NOMO-1 treated with DMSO at 0.1 percent for 48 hours (cell line): Measurements from ENCODE around the gene SHKBP1.
A peak's percentile ranks its signal among the peaks of the same experiment; 100 is the strongest.
"Not testable (repeated sequence)": the region's sequence is repeated elsewhere in the genome, so short reads cannot be mapped to it uniquely, and the experiment has no call there.

Experiments
- DNase-seq: peaks from one replicate; lab custom pipeline; 2025; ENCODE audit not compliant: unreplicated experiment; lab: John Stamatoyannopoulos, UW

SHKBP1 gene, protein sequence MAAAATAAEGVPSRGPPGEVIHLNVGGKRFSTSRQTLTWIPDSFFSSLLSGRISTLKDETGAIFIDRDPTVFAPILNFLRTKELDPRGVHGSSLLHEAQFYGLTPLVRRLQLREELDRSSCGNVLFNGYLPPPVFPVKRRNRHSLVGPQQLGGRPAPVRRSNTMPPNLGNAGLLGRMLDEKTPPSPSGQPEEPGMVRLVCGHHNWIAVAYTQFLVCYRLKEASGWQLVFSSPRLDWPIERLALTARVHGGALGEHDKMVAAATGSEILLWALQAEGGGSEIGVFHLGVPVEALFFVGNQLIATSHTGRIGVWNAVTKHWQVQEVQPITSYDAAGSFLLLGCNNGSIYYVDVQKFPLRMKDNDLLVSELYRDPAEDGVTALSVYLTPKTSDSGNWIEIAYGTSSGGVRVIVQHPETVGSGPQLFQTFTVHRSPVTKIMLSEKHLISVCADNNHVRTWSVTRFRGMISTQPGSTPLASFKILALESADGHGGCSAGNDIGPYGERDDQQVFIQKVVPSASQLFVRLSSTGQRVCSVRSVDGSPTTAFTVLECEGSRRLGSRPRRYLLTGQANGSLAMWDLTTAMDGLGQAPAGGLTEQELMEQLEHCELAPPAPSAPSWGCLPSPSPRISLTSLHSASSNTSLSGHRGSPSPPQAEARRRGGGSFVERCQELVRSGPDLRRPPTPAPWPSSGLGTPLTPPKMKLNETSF

DNA sequence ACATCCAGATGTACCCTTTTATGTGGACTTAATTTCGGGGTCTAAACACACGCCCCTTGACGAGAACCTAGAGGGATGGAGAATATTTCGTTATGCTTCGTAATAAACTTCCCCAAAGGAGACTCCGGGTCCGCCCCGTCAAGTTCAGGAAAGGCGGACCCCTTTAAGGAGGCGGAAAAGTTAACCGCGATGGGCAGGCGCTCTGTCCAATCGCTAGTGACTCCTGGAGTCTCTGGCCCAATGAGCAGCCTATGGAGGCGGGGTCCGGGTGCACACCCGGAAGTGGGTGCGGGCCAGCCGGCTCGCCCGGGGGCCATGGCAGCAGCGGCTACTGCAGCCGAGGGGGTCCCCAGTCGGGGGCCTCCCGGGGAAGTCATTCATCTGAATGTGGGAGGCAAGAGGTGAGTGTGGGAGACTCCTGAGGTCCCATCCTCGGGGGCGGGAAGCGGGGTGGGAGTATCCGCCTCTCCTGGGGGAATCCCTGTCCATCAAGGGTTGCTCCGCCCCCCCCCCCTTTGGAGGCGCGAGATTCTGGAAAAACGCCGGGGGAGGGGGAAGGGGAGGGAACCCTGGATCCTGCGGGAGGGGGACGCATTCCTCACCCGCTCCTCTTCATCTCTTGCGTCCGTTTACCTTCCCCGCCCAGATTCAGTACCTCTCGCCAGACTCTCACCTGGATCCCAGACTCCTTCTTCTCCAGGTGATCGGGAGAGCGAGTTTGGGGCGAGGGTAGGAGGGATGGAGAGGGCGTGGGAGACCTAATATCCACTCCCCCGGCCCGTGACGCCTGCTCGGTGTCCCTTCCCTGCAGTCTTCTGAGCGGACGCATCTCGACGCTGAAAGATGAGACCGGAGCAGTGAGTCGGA lies at the start of gene SHKBP1:
SHKBP1 (plus strand) TSS at position 289 of the 867 bp plus-strand sequence; CDS start at position 316, 27 bp downstream.
- peak; percentile 95 for DNase-seq

DNA sequence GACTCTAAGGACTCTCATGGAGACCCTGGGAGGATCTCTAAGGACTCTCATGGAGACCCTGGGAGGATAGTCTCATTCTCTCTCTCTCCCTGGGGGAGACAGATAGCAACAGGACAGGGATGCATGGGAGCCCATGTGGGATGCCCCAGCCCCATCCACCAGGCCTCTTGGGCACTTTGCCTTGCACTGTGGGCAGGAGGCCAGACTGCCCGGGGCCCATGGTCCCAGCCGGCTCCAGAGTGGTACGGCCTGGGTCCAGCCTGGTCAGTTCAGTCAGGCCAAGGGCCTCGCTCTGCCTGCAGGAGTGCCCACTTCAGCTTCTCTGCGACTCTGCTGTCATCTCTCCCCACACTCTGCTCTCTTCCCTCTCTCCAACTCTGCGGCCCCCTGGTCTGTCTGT lies 48.6 kb upstream of the SHKBP1 start:
- DNase-seq, result no peak

GRCh38 chr19:40528533-40529092 lies 48.1 kb upstream of the SHKBP1 start:
- DNase-seq, result no peak

- DNase-seq, result peak; percentile 63
Observed at GRCh38 chr19:40529093-40529954, 47.3 kb upstream of the SHKBP1 start.

DNA sequence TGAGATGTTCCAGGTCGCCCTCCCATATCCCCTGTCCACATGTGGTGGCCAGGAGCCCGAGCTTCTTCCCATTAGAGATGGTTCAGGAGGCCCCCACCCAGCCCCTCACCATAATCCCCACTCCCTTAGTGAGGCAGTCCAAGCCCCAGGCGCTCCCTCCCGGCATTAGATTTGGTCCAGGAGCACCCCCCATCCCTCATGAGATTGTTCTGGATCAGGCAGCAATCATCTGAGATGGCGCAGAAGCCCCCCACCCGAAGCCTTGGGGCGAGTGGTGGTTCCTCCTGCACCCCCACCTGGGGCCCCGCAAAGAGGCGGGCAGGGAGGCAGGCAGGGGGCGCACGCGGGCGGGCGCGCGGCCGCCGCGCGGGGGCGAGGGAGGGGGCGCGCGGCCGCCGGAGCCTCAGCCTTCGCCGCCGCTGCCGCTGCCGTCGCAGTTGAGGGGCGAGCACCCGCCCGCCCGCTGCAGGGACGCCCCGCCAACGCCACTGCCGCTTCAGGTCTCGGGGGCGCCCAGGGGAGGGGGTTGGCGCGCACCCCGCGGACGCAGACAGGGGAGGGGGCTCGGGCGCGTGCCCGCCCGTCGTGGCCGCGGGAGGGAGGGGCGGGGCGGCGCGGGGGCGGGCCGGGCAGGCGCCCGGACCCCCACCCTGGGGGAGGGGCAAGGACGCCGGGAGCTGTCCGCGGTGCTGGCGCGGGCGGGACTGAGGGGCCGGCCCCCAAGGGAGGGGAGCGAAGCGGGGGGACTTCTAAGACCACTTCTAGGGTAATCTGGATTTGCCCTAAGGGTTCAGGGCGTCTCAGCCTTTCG lies 46.4 kb upstream of the SHKBP1 start:
- no peak for DNase-seq

DNA sequence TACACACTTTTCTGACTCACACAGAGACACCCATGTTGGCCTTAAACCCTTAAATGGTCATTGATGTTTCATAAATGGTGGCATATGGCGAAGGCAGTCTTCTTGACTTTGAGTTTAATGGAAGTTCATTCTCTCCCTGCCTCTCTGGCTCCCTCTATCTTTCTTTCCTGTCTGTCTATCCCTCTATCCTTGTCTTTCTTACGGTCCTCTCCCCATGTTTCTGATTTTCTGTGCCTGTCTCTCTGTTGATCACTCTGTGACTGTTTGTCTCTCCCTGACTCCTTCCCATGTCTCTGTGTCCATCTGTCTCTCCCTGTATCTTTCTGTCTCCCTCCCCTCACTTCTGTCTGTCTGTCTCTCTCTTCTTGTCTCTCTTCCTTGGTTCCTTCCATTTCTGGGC lies 43.2 kb upstream of the SHKBP1 start:
- no peak for DNase-seq

DNA sequence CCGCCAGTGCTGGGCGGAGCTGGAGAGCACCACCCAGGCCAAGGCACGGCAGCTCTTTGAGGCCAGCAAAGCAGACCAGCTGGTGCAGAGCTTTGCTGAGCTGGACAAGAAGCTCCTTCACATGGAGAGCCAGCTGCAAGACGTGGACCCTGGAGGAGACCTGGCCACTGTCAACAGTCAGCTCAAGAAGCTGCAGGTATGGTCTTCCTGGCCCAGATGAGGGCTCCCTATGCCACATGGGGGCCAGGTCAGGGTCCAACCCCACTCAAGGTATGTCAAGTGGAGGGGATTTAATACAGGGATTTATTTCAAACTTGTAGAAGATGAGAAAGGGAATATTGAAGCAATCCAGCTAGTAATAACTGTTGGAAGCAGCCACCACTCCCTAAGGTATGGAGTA lies 42.5 kb upstream of the SHKBP1 start:
- no peak for DNase-seq

GRCh38 chr19:40539070-40539469 lies 37.6 kb upstream of the SHKBP1 start:
- no peak for DNase-seq

- DNase-seq, result no peak
Observed at GRCh38 chr19:40542202-40542859, 34.3 kb upstream of the SHKBP1 start.

GRCh38 chr19:40543029-40543597 lies 33.6 kb upstream of the SHKBP1 start:
- DNase-seq, result no peak

GRCh38 chr19:40546153-40546841 lies 30.4 kb upstream of the SHKBP1 start:
- DNase-seq, result not testable (repeated sequence)

GRCh38 chr19:40547190-40547589 lies 29.5 kb upstream of the SHKBP1 start:
- DNase-seq, result not testable (repeated sequence)

DNA sequence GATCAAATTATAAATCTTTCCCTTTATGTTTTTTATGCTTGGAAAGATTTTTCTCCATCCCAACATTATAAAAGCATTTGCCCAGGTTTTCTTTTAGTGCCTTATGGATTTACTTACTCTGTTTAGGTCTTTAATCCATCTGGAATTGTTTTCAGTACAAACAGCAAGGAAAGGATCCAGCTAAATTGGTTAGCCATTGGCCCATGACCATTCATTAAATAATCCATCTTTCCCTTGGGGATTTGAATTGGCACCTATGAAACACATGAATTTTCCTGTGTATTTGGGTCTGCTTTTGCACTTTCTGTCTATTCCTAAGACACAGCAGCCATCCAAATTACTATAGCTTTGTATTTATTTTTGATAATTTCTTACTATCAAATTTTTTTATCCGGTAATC lies 28.8 kb upstream of the SHKBP1 start:
- no peak for DNase-seq

DNA sequence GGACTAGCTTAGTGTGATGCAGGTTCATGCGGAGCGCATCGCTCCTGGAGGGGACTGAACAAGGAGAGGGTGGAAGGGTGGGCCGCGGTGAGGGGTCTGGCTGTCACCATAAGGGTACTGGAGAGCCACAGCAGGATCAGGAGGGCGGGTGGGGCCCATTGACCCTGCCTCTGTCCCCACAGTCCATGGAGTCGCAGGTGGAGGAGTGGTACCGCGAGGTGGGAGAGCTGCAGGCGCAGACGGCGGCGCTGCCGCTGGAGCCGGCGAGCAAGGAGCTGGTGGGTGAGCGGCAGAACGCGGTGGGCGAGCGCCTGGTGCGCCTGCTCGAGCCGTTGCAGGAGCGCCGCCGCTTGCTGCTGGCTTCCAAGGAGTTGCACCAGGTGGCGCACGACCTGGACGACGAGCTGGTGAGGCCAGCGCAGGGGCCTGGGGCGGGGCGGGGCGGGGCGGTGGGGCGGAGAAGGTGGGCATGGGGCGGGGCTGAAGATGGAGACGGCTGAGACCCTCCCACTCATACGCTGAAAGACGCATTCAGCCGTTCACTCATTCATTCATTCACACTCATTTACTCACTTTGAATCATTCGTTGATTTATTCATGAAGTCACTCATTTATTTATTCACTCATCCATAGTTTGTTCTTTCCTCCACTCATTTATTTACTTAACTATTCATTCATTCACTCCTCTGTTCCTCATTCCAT lies 27.5 kb upstream of the SHKBP1 start:
- peak; percentile 31 for DNase-seq

DNA sequence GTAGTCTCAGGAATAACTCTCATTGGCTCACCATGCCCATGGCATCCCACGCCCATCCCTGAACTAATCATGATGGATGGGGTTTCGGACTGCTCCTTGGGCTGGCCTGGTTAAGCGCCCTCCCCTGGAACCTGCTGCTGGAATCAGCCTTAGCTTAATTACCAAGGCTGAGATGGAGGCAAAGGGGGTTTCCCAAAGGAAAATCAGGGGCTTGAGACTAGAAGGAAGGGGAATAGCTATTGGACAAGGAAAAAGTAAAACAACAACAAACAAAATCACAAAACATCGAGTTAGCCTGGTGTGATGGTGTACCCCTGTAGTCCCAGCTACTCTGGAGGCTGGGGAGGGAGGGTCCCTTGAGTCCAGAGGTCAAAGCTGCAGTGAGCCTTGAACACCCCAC lies 25.7 kb upstream of the SHKBP1 start:
- DNase-seq, result no peak

DNA sequence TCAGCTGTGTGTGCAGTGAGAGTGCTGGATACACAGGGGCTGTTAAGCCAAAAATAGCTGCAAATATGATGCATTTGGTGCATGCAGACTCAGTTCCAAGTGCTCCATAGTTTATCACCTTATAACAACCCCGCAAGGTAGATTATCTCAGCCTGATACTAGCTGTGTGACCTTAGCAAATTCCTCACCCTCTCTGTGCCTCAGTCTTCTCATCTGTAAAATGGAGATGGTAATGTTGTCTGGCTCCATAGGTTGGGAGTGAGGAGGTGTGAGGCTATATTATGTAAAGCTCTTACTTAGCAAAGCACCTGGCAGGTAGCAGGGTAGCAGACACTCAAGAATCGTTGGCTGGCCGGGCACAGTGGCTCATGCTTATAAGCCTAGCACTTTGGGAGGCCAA lies 23.8 kb upstream of the SHKBP1 start:
- no peak for DNase-seq
